Measurements from ENCODE around the gene PDP2. TPM values are rescaled to one million over a fixed set of nuclear protein-coding genes. Genes with fewer than 3 reads are reported as not detected.

The PDP2 gene
- total RNA-seq, 1 donor from 2014 or later: 25.0 TPM

GRCh38 chr16:66902648-66903543 lies 22.6 kb downstream of the PDP2 start:
- intact Hi-C loops (cut with micrococcal nuclease): no loop called here

- intact Hi-C loops (cut with micrococcal nuclease): no loop called here
These were observed 23.5 kb downstream of the PDP2 start for GRCh38 chr16:66903544-66904427.

- intact Hi-C loops (cut with micrococcal nuclease): no loop called here
These were observed 24.1 kb downstream of the PDP2 start for GRCh38 chr16:66904428-66904845.

- intact Hi-C loops (cut with micrococcal nuclease): no loop called here
These were observed 24.7 kb downstream of the PDP2 start for GRCh38 chr16:66904846-66905632.

GRCh38 chr16:66905633-66906539 lies 25.6 kb downstream of the PDP2 start:
- intact Hi-C loops (cut with micrococcal nuclease): no loop called here

- intact Hi-C loops (cut with micrococcal nuclease): no loop called here
These were observed 26.9 kb downstream of the PDP2 start for GRCh38 chr16:66906916-66907836.

GRCh38 chr16:66908116-66908515 lies 27.8 kb downstream of the PDP2 start:
- intact Hi-C loops (cut with micrococcal nuclease): no loop called here

- intact Hi-C loops (cut with micrococcal nuclease): no loop called here
These were observed 28.6 kb downstream of the PDP2 start for GRCh38 chr16:66908762-66909559.

GRCh38 chr16:66910175-66910940 lies 30.0 kb downstream of the PDP2 start:
- intact Hi-C loops (cut with micrococcal nuclease): no loop called here

- intact Hi-C loops (cut with micrococcal nuclease): no loop called here
These were observed 30.8 kb downstream of the PDP2 start for GRCh38 chr16:66911112-66911511.

- intact Hi-C loops (cut with micrococcal nuclease): no loop called here
These were observed 31.5 kb downstream of the PDP2 start for GRCh38 chr16:66911801-66912200.

- intact Hi-C loops (cut with micrococcal nuclease): no loop called here
These were observed 32.8 kb downstream of the PDP2 start for GRCh38 chr16:66913081-66913480.

GRCh38 chr16:66913711-66914110 lies 33.4 kb downstream of the PDP2 start:
- intact Hi-C loops (cut with micrococcal nuclease): no loop called here

- intact Hi-C loops (cut with micrococcal nuclease): no loop called here
These were observed 34.2 kb downstream of the PDP2 start for GRCh38 chr16:66914541-66914940.

GRCh38 chr16:66915041-66915440 lies 34.7 kb downstream of the PDP2 start:
- intact Hi-C loops (cut with micrococcal nuclease): no loop called here

GRCh38 chr16:66916518-66916917 lies 36.2 kb downstream of the PDP2 start:
- intact Hi-C loops (cut with micrococcal nuclease): no loop called here

- intact Hi-C loops (cut with micrococcal nuclease): no loop called here
These were observed 37.4 kb downstream of the PDP2 start for GRCh38 chr16:66917741-66918140.

GRCh38 chr16:66918355-66918754 lies 38.0 kb downstream of the PDP2 start:
- intact Hi-C loops (cut with micrococcal nuclease): no loop called here

Measured in T-helper 2 cell treated with Interferon-gamma antibody and Interleukin-4, amounts not matched to agents 100 ng/mL and 5 ng/mL, for 36 hours (primary cell).